ENCODE data around the gene ACER1.

GRCh38 chr19:6271251-6271650 lies 62.2 kb downstream of the ACER1 start:
- TF ChIP-seq POLR2AphosphoS5 (IDR thresholded peaks at IDR 0.05; ENCODE audit: low read depth, low read length) (no peak), SIN3A (IDR thresholded peaks at IDR 0.05; ENCODE audit: borderline replicate concordance, insufficient read depth, low read length) (no peak)
- TF ChIP-seq, protein P1, sequence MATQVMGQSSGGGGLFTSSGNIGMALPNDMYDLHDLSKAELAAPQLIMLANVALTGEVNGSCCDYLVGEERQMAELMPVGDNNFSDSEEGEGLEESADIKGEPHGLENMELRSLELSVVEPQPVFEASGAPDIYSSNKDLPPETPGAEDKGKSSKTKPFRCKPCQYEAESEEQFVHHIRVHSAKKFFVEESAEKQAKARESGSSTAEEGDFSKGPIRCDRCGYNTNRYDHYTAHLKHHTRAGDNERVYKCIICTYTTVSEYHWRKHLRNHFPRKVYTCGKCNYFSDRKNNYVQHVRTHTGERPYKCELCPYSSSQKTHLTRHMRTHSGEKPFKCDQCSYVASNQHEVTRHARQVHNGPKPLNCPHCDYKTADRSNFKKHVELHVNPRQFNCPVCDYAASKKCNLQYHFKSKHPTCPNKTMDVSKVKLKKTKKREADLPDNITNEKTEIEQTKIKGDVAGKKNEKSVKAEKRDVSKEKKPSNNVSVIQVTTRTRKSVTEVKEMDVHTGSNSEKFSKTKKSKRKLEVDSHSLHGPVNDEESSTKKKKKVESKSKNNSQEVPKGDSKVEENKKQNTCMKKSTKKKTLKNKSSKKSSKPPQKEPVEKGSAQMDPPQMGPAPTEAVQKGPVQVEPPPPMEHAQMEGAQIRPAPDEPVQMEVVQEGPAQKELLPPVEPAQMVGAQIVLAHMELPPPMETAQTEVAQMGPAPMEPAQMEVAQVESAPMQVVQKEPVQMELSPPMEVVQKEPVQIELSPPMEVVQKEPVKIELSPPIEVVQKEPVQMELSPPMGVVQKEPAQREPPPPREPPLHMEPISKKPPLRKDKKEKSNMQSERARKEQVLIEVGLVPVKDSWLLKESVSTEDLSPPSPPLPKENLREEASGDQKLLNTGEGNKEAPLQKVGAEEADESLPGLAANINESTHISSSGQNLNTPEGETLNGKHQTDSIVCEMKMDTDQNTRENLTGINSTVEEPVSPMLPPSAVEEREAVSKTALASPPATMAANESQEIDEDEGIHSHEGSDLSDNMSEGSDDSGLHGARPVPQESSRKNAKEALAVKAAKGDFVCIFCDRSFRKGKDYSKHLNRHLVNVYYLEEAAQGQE (IDR thresholded peaks at IDR 0.05; ENCODE audit: insufficient read depth in 1 of 2, low read depth in 2 of 2, low read length in 2 of 2): no peak
